Measurements from ENCODE around the gene NR5A1.

The NR5A1 gene

GRCh38 chr9:124503713-124504529 is 3.3 kb downstream of the NR5A1 start:
- no peak for TF ChIP-seq ZFX (IDR thresholded peaks at IDR 0.05)
- TF ChIP-seq CTCF (conservative IDR thresholded peaks at IDR 0.05) = no peak
- H3K27ac ChIP-seq = no peak overlapping the region

- TF ChIP-seq CTCF (conservative IDR thresholded peaks at IDR 0.05) (no peak), ZFX (IDR thresholded peaks at IDR 0.05) (no peak)
- no peak overlapping the region for H3K27ac ChIP-seq
Measured at GRCh38 chr9:124502711-124503702, 4.2 kb downstream of the NR5A1 start.

GRCh38 chr9:124501771-124502320 is 5.4 kb downstream of the NR5A1 start:
- H3K27ac ChIP-seq = no peak overlapping the region
- TF ChIP-seq ZFX (IDR thresholded peaks at IDR 0.05) (no peak), CTCF (conservative IDR thresholded peaks at IDR 0.05) (no peak)

- TF ChIP-seq ZFX (IDR thresholded peaks at IDR 0.05) = no peak
- no peak overlapping the region for H3K27ac ChIP-seq
Measured at GRCh38 chr9:124500796-124501611, 6.2 kb downstream of the NR5A1 start.

- TF ChIP-seq CTCF (conservative IDR thresholded peaks at IDR 0.05) (no peak), ZFX (IDR thresholded peaks at IDR 0.05) (no peak)
- H3K27ac ChIP-seq = no peak overlapping the region
Measured at GRCh38 chr9:124500028-124500795, 7.0 kb downstream of the NR5A1 start.

- H3K27ac ChIP-seq = no peak overlapping the region
- no peak for TF ChIP-seq ZFX (IDR thresholded peaks at IDR 0.05)
- no peak for TF ChIP-seq CTCF (conservative IDR thresholded peaks at IDR 0.05)
Measured at GRCh38 chr9:124499216-124499615, 8.0 kb downstream of the NR5A1 start.
